Measurements from ENCODE around the gene CAMK4.

DNA sequence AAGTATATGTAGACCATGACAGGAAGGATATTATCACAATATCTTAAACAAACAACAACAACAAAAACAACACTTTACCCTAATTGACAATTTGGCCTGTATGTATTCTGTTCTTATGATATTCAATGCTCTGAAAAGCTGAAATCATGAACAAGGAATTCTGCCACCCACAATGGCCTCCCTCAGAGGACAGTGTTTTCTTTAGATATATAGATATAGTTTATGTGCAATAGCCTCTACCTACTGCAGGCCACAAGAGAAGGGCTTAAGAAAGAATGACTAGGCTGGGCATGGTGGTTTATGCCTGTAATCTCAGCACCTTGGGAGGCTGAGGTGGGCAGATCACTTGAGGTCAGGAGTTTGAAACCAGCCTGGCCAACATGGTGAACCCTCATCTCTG is 183.4 kb downstream of the CAMK4 start:
- TF ChIP-seq POLR2A (IDR thresholded peaks at IDR 0.05; ENCODE audit: low read depth, low read length) (no peak), TAF1 (IDR thresholded peaks at IDR 0.05; ENCODE audit: low read depth, low read length) (no peak), POLR2AphosphoS5 (IDR thresholded peaks at IDR 0.05; ENCODE audit: low read depth, low read length) (no peak), SPI1 (IDR thresholded peaks at IDR 0.05; ENCODE audit: low read depth, low read length) (no peak), POU2F2 (IDR thresholded peaks at IDR 0.05; ENCODE audit: low read depth, low read length) (no peak), PAX5 (IDR thresholded peaks at IDR 0.05; ENCODE audit: insufficient read depth, low read length, severe bottlenecking) (no peak)

Data from GM12891 (cell line).